GM23338 (cell line): ENCODE data around the gene ARSD. TPM values are rescaled to one million over a fixed set of nuclear protein-coding genes. Genes with fewer than 3 reads are reported as not detected.

Experiments
- ATAC-seq: fragments of 200-7000 bp; cut with Tn5 transposase; 3 replicates; pipeline ENCODE4 v1.9.1; 2020
- DNase-seq: peaks from one replicate; pipeline ENCODE4 v3.0.0-alpha.2; 2015; ENCODE audit warnings: low spot score
- H2AFZ ChIP-seq: fragments of 200-600 bp; sonication (generic); 2 replicates; pipeline ENCODE4 v1.8.0; 2016; ENCODE audit warnings: antibody characterized with exemption, mild to moderate bottlenecking, moderate library complexity
- H3F3A ChIP-seq: fragments of 200-600 bp; sonication (generic); replicated peaks from 2 replicates; pipeline ENCODE4 v1.8.0; 2017; ENCODE audit warnings: antibody characterized with exemption, mixed run types, low read depth
- H3K27ac ChIP-seq: fragments of 200-600 bp; sonication (generic); 2 replicates; pipeline ENCODE4 v1.6.1; 2016; ENCODE audit warnings: low read depth
- H3K27me3 ChIP-seq: fragments of 200-600 bp; sonication (generic); 2 replicates; pipeline ENCODE4 v1.8.0; 2016; ENCODE audit warnings: mild to moderate bottlenecking, mixed run types, moderate library complexity; ENCODE audit not compliant: insufficient read depth
- H3K36me3 ChIP-seq: fragments of 200-600 bp; sonication (generic); 2 replicates; pipeline ENCODE4 v1.8.0; 2016; ENCODE audit warnings: mild to moderate bottlenecking; ENCODE audit not compliant: insufficient read depth
- H3K4me1 ChIP-seq: fragments of 200-600 bp; sonication (generic); 2 replicates; pipeline ENCODE4 v1.8.0; 2016; ENCODE audit warnings: mild to moderate bottlenecking, moderate library complexity; ENCODE audit not compliant: insufficient read depth
- H3K4me2 ChIP-seq: fragments of 200-600 bp; sonication (generic); 2 replicates; pipeline ENCODE4 v1.7.1; 2017; ENCODE audit warnings: mixed run types
- H3K4me3 ChIP-seq: fragments of 200-600 bp; sonication (generic); 2 replicates; pipeline ENCODE4 v1.6.1; 2016; ENCODE audit warnings: mixed run types
- H3K79me2 ChIP-seq: fragments of 200-600 bp; sonication (generic); replicated peaks from 2 replicates; pipeline ENCODE4 v1.8.0; 2017; ENCODE audit warnings: mild to moderate bottlenecking; ENCODE audit not compliant: insufficient read depth
- H3K9me2 ChIP-seq: fragments of 200-600 bp; sonication (generic); 2 replicates; pipeline ENCODE4 v1.8.0; 2017; ENCODE audit not compliant: insufficient read depth
- H4K20me1 ChIP-seq: fragments of 200-600 bp; sonication (generic); replicated peaks from 2 replicates; pipeline ENCODE4 v1.8.0; 2017; ENCODE audit warnings: mild to moderate bottlenecking; ENCODE audit not compliant: insufficient read depth
- H3K27ac Mint-ChIP-seq: 2 replicates; pipeline ENCODE4 v1.8.0; 2020; ENCODE audit warnings: inconsistent platforms, mild to moderate bottlenecking, moderate library complexity, mixed read lengths
- H3K27me3 Mint-ChIP-seq: 3 replicates; pipeline ENCODE4 v1.8.0; 2022; ENCODE audit warnings: low read depth, mild to moderate bottlenecking, moderate library complexity, mixed read lengths, inconsistent platforms; ENCODE audit not compliant: insufficient read depth, poor library complexity
- H3K36me3 Mint-ChIP-seq: 3 replicates; pipeline ENCODE4 v1.8.0; 2021; ENCODE audit warnings: low read depth, mild to moderate bottlenecking, inconsistent platforms, moderate library complexity, mixed read lengths
- H3K4me1 Mint-ChIP-seq: 3 replicates; pipeline ENCODE4 v1.8.0; 2020; ENCODE audit warnings: mild to moderate bottlenecking, inconsistent platforms, mixed read lengths
- H3K4me3 Mint-ChIP-seq: 3 replicates; pipeline ENCODE4 v1.8.0; 2021; ENCODE audit warnings: moderate library complexity, mild to moderate bottlenecking, inconsistent platforms, mixed read lengths
- H3K9me3 Mint-ChIP-seq: 3 replicates; pipeline ENCODE4 v1.8.0; 2020; ENCODE audit warnings: moderate library complexity, mild to moderate bottlenecking, inconsistent platforms, mixed read lengths
- CREB1 ChIP-seq: fragments of 250-450 bp; sonication (Bioruptor Pico); IDR thresholded peaks from 2 replicates; pipeline ENCODE4 v1.5.0; 2020; ENCODE audit warnings: low read depth, mild to moderate bottlenecking, moderate library complexity
- CTCF ChIP-seq, 2 experiments: fragments of 200-600 bp in 1 of 2; sonication (generic) in 1 of 2; conservative IDR thresholded peaks; 2 replicates each; pipeline versions ENCODE4 v1.5.1 to v1.6.1; 2016 to 2017; ENCODE audit warnings: antibody characterized with exemption in 2 of 2, low read depth in 2 of 2, mild to moderate bottlenecking in 2 of 2, moderate library complexity in 1 of 2
- ETS1 ChIP-seq: IDR thresholded peaks from 2 replicates; pipeline ENCODE4 v1.6.1; 2016; ENCODE audit warnings: antibody characterized with exemption
- EZH2 ChIP-seq: fragments of 200-600 bp; sonication (generic); IDR thresholded peaks from one replicate; pipeline ENCODE4 v1.8.0; 2017; ENCODE audit warnings: antibody characterized with exemption, mild to moderate bottlenecking, low read depth; ENCODE audit not compliant: unreplicated experiment
- EZH2phosphoT487 ChIP-seq: fragments of 200-600 bp; sonication (generic); IDR thresholded peaks from one replicate; pipeline ENCODE4 v1.8.1; 2018; ENCODE audit warnings: antibody characterized with exemption; ENCODE audit not compliant: unreplicated experiment
- JUNB ChIP-seq: IDR thresholded peaks from one replicate; pipeline ENCODE4 v1.6.1; 2016; ENCODE audit warnings: antibody characterized with exemption; ENCODE audit not compliant: unreplicated experiment
- NANOG ChIP-seq: IDR thresholded peaks from 2 replicates; pipeline ENCODE4 v1.6.1; 2016; ENCODE audit warnings: antibody characterized with exemption, borderline replicate concordance
- POLR2AphosphoS5 ChIP-seq: IDR thresholded peaks from 2 replicates; pipeline ENCODE4 v1.6.1; 2016; ENCODE audit warnings: antibody characterized with exemption, low read depth
- REST ChIP-seq: IDR thresholded peaks from one replicate; pipeline ENCODE4 v1.6.1; 2018; ENCODE audit warnings: antibody characterized with exemption; ENCODE audit not compliant: unreplicated experiment
- STAT1 ChIP-seq: IDR thresholded peaks from one replicate; pipeline ENCODE4 v1.6.1; 2016; ENCODE audit warnings: antibody characterized with exemption; ENCODE audit not compliant: unreplicated experiment
- ZNF114 ChIP-seq: fragments of 250-450 bp; sonication (Bioruptor Pico); IDR thresholded peaks from 2 replicates; pipeline ENCODE4 v1.5.0; 2020; ENCODE audit warnings: mild to moderate bottlenecking, moderate library complexity
- ZNF331 ChIP-seq: fragments of 250-450 bp; sonication (Bioruptor Pico); IDR thresholded peaks from 2 replicates; pipeline ENCODE4 v1.5.0; 2020; ENCODE audit warnings: low read depth, mild to moderate bottlenecking, moderate library complexity
- ZNF462 ChIP-seq: fragments of 250-450 bp; sonication (Bioruptor Pico); IDR thresholded peaks from 2 replicates; pipeline ENCODE4 v1.5.0; 2020; ENCODE audit warnings: mild to moderate bottlenecking, moderate library complexity
- polyA plus RNA-seq: library from polyadenylated mRNA; unstranded; fragments of >200 nt; fragmentation: Nextera tagmentation; extraction: Ambion mirVana; gene quantifications from 2 replicates; pipeline ENCODE4 v1.2.1, GENCODE V29; 2016
- total RNA-seq: library from RNA; depleted of rRNA; stranded (reverse); fragments of >200 nt; shearing (Covaris generic); gene quantifications from 2 replicates; pipeline ENCODE4 v1.2.3, GENCODE V29; 2014

ARSD gene
- total and polyA plus RNA-seq, 2 experiments from 2014 or later: 1.3 to 1.7 TPM

GRCh38 chrX:2908125-2908685, 20.9 kb downstream of the ARSD start:
- Mint-ChIP-seq H3K9me3 (peaks cover 12% of the 10 kb centered on the region), H3K4me1 (peaks cover 11% of the 10 kb centered on the region; the same call in 2 of the 3 replicates), H3K36me3 (peaks cover 30% of the 10 kb centered on the region), H3K27me3 (peaks cover 4% of the 10 kb centered on the region), H3K27ac (no peak overlapping the region), H3K4me3 (no peak overlapping the region)
- Histone ChIP-seq H3K4me3 (no peak overlapping the region), H2AFZ (no peak overlapping the region), H4K20me1 (no peaks in the 10 kb centered on the region), H3K36me3 (no peaks in the 10 kb centered on the region), H3F3A (no peaks in the 10 kb centered on the region), H3K27ac (no peak overlapping the region), H3K79me2 (no peaks in the 10 kb centered on the region), H3K27me3 (no peaks in the 10 kb centered on the region), H3K9me2 (no peaks in the 10 kb centered on the region), H3K4me1 (peaks cover 7% of the 10 kb centered on the region; the same call in 1 of the 2 replicates), H3K4me2 (no peak overlapping the region)
- TF ChIP-seq ZNF114 (CRISPR knock-in tag) (no peak), EZH2 (no peak), ZNF331 (CRISPR knock-in tag) (no peak), STAT1 (no peak), CREB1 (CRISPR knock-in tag) (no peak), REST (no peak), ZNF462 (CRISPR knock-in tag) (no peak), CTCF (conservative IDR thresholded peaks at IDR 0.05; ENCODE audit: low read depth in 2 of 2) (no peak), NANOG (no peak), POLR2AphosphoS5 (no peak), ETS1 (no peak), EZH2phosphoT487 (no peak), JUNB (no peak)
- ATAC-seq: no peak
- DNase-seq: no peak
